Ammon's horn (tissue), 1 donor: Measurements from ENCODE around the gene ABCF1.

Experiments used
- DNase-seq: peaks from one replicate; pipeline ENCODE4 v3.0.0-alpha.2; 2016; ENCODE audit warnings: low spot score

Gene ABCF1

DNA sequence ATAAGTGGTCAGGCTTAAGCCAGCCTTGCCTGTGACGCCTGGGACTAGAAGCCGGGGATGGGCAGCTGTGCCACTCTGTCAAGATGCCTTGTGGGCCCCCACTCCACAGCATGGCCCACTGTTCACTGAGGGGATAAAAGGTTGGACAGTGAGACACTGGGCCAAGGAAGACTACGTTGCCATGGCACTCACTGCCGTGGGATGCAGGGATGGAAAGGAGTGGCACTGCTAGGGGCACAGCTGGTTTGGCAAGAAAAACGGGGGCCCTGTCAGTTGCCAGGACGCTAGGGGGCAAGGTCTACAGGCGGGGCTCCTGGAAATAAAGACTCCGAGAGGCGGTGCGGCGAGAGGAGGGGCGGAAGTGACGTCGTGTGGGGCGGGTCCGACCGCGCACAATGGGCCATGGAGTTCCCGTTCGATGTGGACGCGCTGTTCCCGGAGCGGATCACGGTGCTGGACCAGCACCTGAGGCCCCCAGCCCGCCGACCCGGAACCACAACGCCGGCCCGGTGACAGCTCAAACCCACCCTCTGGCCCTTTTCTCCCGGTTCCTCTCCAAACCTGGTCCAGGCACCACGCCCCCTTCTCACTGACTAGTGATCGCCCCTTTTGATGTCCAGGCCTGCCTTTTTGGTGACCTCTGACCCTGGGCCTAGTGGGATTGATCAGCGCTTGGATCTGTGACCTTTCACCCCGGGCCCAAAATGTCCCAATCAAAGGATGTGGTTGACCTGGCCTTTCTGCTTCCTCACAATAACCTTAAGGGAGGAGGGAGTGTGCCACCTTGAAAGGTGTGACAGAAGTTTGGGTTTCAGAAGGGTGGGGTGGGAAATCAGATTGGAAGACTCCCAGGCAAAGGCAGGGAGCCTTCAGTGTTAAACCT, 55.5 kb downstream of the ABCF1 start, which contains the start of gene ATAT1:
TSS of gene ATAT1 (plus strand) at position 391 of the 883 bp plus-strand sequence.
- DNase-seq = peak; percentile 97

DNA sequence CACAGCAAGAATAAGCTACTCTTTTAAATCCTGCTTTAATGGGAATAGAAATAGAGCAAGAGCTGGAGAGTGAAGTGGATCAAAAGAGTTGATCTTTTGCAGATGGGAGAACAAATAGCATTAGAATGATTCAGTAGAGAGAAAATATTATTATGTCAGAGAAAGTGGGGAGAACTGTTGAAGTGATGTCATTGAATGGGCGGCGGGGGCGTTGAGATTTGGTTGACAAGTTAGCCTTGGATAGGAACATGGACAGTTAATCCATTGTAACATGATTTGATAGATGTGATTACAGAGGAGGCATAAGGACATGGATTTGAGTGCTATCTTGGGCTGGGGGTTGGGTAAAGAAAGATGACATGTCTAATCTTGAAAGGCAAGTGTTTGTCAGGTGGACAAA, 64.6 kb downstream of the ABCF1 start:
- no peak for DNase-seq

DNA sequence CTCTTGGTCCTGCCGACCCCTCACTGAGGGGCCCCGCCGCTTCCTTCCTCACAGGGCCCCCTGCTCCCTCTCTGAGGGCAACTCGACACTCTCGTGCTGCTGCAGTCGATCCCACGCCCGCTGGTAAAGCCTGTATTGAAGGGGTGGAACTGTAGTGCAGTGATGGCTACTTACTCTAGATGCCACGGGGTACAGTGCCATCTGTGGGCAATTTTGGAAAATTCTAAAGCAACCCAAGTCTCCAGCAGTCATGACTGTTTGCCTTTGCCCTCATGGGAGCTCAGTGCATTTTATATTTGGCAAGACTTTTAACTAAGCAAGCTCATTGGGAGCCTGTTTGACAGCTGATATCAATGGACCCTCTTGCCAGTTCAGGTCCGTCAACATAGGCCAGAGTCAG, 69.2 kb downstream of the ABCF1 start:
- DNase-seq = no peak

DNA sequence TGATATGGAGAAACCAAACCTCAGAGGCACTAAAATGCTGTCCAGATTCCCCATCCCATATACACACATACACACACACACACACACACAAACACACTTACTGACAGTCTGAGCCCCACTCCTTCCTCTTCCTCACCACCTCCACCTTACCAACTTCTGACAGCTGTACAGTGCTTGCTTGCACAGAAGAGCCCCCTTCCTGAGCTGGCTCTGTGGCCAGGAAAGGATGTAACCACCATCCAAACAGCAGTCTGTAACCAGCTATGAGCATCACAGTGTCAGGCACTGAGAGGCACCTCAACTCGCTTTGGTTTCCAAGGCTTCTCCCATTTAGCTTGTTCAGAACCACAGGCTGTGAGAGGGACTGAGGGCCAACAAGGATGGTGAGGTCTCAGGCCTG, 69.8 kb downstream of the ABCF1 start:
- no peak for DNase-seq
